BJ (cell line): ENCODE data around the gene OXT. TPM values are rescaled to one million over a fixed set of nuclear protein-coding genes. Genes with fewer than 3 reads are reported as not detected.
"Not testable (repeated sequence)": the region's sequence is repeated elsewhere in the genome, so short reads cannot be mapped to it uniquely, and the experiment has no call there.

ENCODE experiments used
- CTCF ChIA-PET: fragments of 350-600 bp; formaldehyde crosslinking; extraction: SDS; loops from one replicate; lab custom pipeline; 2021; ENCODE audit warnings: antibody characterized with exemption, inconsistent platforms; lab: Yijun Ruan, JAX
- POLR2A ChIA-PET: fragments of 300-600 bp; sonication (Branson Sonifier 250); formaldehyde crosslinking; extraction: SDS; loops from one replicate; lab custom pipeline; 2021; ENCODE audit warnings: antibody characterized with exemption; lab: Charles Lee
- DNase-seq: peaks from one replicate; pipeline ENCODE4 v3.0.0-alpha.2; 2011; ENCODE audit warnings: low read depth
- H3K27me3 ChIP-seq: 2 replicates; pipeline ENCODE4 v1.6.0; 2011; ENCODE audit warnings: low read length; ENCODE audit not compliant: control insufficient read depth, insufficient read depth
- H3K36me3 ChIP-seq: 2 replicates; pipeline ENCODE4 v1.5.1; 2011; ENCODE audit warnings: low read length; ENCODE audit not compliant: control insufficient read depth, insufficient read depth
- H3K4me3 ChIP-seq: 2 replicates; pipeline ENCODE4 v1.5.1; 2011; ENCODE audit warnings: low read depth, mild to moderate bottlenecking, control low read depth, low read length
- polyA plus RNA-seq: library from polyadenylated mRNA; depleted of rRNA; stranded (reverse); fragments of >200 nt; gene quantifications from 2 replicates; pipeline ENCODE4 v1.2.3, GENCODE V29; 2011
- TF ChIP-seq, protein P1 (sequence below): IDR thresholded peaks from 2 replicates; pipeline ENCODE4 v1.5.1; 2011; ENCODE audit warnings: low read depth, mild to moderate bottlenecking, control low read depth, inconsistent platforms, low read length, moderate library complexity; ENCODE audit not compliant: insufficient read depth

Gene OXT
- polyA plus RNA-seq, 1 experiment = not detected

DNA sequence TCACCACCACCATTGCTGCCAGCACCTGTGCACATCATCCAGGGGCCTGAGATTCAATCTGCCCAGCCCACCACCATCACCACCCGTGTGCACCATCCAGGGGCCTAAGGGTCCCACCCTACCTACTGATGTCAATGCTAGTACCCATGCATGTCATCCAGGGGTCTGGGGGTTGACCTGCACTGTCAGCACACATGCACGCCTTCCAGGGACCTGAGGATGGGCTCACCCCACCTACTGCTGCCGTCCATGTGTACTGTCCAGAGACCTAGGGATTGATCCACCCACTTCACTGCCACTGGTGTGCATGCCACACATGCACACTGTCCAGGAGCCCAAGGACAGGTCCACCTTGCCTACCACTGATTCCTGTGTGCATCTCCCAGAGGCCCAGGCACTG lies 11.9 kb upstream of the OXT start:
- ChIA-PET POLR2A (no interaction called here), CTCF (no interaction called here)
- no peak for DNase-seq
- Histone ChIP-seq H3K27me3 (no peaks in the 10 kb centered on the region), H3K4me3 (no peak overlapping the region), H3K36me3 (no peaks in the 10 kb centered on the region)
- TF ChIP-seq, protein P1, sequence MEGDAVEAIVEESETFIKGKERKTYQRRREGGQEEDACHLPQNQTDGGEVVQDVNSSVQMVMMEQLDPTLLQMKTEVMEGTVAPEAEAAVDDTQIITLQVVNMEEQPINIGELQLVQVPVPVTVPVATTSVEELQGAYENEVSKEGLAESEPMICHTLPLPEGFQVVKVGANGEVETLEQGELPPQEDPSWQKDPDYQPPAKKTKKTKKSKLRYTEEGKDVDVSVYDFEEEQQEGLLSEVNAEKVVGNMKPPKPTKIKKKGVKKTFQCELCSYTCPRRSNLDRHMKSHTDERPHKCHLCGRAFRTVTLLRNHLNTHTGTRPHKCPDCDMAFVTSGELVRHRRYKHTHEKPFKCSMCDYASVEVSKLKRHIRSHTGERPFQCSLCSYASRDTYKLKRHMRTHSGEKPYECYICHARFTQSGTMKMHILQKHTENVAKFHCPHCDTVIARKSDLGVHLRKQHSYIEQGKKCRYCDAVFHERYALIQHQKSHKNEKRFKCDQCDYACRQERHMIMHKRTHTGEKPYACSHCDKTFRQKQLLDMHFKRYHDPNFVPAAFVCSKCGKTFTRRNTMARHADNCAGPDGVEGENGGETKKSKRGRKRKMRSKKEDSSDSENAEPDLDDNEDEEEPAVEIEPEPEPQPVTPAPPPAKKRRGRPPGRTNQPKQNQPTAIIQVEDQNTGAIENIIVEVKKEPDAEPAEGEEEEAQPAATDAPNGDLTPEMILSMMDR = no peak

DNA sequence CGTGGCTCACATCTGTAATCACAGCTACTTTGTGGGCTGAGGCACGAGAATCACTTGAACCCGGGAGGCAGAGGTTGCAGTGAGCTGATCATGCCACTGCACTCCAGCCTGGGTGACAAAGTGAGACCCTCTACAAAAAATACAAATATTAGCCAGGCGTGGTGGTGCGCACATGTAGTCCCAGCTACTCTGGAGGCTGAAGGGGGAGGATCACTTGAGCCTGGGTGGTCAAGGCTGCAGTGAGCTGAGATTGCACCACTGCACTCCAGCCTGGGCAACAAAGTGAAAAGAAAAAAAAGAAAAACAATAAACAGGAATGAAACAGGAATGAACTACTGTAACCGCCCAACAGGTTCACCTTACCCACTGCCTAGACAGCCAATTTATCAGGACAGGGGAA lies 7.3 kb upstream of the OXT start:
- POLR2A ChIA-PET, H3K27me3 ChIP-seq, DNase-seq, H3K4me3 ChIP-seq, H3K36me3 ChIP-seq: not testable (repeated sequence)
- CTCF ChIA-PET = interaction anchor here (2.4 kb wide), 1 partner anchor 10 kb away, joined by 6 read pairs; no protein-coding TSS in a partner anchor

DNA sequence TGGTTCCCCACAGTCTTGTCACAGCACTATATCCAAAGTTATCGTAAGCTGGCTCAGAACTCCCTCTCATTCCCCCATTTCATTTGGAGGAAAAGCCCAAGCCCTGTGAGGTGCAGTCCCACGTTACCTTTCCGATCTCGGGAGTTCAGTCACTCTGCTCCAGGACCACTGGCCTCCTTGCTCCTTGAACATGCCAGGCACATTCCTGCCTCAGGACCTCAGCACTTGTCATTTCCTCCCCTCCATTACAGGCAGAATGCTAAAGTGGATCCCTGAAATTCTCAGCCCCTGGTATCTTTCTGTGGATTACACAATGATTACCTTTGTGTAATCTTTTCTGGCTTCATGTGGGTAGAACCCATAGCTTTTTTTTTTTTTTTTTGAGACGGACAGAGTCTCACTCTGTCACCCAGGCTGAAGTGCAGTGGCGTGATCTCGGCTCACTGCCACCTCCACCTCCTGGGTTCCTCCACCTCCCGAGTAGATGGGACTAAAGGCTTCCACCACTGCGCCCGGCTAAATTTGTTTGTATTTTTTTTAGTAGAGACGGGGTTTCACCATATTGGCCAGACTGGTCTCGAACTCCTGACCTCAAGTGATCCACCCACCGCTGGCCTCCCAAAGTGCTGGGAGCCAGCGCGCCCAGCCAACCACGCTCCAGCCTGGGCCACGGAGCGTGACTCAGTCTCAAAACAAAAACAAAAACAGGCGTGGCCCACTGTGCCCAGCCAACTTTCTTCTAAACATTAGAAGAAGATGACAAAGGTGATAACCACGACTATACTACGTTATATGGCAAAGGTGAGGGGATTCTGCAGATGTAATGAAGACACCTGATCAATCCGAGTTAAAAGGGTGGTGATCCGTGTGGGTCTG lies 4.0 kb upstream of the OXT start:
- CTCF ChIA-PET = no interaction called here
- no peak overlapping the region for H3K4me3 ChIP-seq

GRCh38 chr20:3068075-3068474 lies 3.3 kb upstream of the OXT start:
- CTCF ChIA-PET = no interaction called here
- POLR2A ChIA-PET = no interaction called here

More for the DNA sequence above, 4.0 kb upstream of the OXT start:
- POLR2A ChIA-PET = no interaction called here
- H3K27me3 ChIP-seq = peaks cover 3% of the 10 kb centered on the region; the same call in 1 of the 2 replicates
- TF ChIP-seq, protein P1 = no peak
- no peaks in the 10 kb centered on the region for H3K36me3 ChIP-seq
- no peak for DNase-seq

DNA sequence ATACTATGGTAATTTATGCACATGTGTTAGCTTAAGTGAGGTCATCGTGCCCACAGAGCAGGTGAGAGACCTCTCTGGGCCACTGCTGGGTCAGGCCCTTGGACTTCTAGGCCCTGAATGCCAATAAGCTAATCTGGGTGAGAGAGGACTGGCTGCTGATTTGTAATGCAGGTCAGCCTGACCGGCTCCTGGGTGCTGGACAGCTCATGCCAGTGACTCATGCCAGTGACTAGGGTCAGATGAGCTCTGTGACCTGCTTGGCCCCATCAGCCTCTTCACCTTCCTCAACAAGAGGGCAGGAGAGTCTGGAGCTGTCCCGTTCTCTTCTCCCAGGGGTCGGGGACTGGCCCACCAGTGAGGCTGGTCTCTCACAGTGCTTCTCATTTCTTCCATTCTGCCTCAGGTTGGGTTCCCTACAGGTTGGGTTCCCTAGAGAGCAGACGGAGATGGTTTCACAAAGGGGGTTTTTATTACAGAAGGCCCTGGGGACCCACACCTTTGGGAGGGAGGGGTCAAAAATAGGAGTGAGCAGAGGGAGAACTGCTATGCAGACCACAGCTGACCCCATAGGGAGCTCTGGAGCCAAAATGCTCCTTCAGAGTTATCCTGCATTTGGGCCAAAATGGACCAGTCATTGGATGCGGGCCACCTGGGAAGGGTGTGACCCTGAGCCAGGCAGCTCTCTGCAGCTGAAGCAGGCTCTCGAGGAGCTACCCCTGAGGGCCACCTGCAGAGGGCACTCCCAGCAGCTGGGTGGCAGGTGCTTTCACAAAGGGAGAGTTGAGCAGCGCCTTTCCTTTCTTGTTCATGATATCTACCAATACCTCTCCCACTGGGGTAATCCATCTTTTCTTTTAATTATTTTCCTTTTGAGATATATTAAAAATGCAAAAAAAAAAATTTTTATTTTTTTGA lies 2.2 kb upstream of the OXT start:
- TF ChIP-seq, protein P1 = no peak
- Histone ChIP-seq H3K36me3 (no peaks in the 10 kb centered on the region), H3K4me3 (no peak overlapping the region), H3K27me3 (peaks cover 8% of the 10 kb centered on the region)
- CTCF ChIA-PET = interaction anchor here (0.7 to 1.1 kb wide), 4 partner anchors 13 to 46 kb away, joined by 3 to 6 read pairs (median 3); no protein-coding TSS in a partner anchor
- POLR2A ChIA-PET = no interaction called here
- no peak for DNase-seq

More at GRCh38 chr20:3068075-3068474, 3.3 kb upstream of the OXT start:
- H3K27me3 ChIP-seq = peaks cover 6% of the 10 kb centered on the region
- DNase-seq = no peak
- H3K36me3 ChIP-seq = no peaks in the 10 kb centered on the region
- TF ChIP-seq, protein P1 = no peak
- no peak overlapping the region for H3K4me3 ChIP-seq
